ENCODE data around the gene CTNNA2. TPM values are rescaled to one million over a fixed set of nuclear protein-coding genes. Genes with fewer than 3 reads are reported as not detected.

The CTNNA2 gene
- total and polyA plus RNA-seq, 9 of the 15 experiments (the other 6 are each of a cell fraction or from before 2014, with no cell fraction given), result 0.03 to 0.40 (median 0.15) TPM

GRCh38 chr2:80154231-80154915, 641.5 kb downstream of the CTNNA2 start (continued):
- TF ChIP-seq FOXO4 (CRISPR knock-in tag; IDR thresholded peaks at IDR 0.05) (no peak), CUX1 (CRISPR knock-in tag; IDR thresholded peaks at IDR 0.05) (no peak), ZNF77 (CRISPR knock-in tag; IDR thresholded peaks at IDR 0.05) (no peak), ZNF347 (CRISPR knock-in tag; IDR thresholded peaks at IDR 0.05; ENCODE audit: low read depth) (no peak), ZNF592 (IDR thresholded peaks at IDR 0.05) (peak; percentile 50), TCF7 (IDR thresholded peaks at IDR 0.05; ENCODE audit: borderline replicate concordance) (no peak), TEAD4 (IDR thresholded peaks at IDR 0.05; ENCODE audit: low read length) (peak; percentile 58; the same call in 1 of the 2 replicates), TEAD4 (CRISPR knock-in tag; IDR thresholded peaks at IDR 0.05; ENCODE audit: borderline replicate concordance) (no peak), EHMT2 (IDR thresholded peaks at IDR 0.05) (no peak), HNRNPUL1 (IDR thresholded peaks at IDR 0.05; ENCODE audit: low read length) (no peak), ZNF583 (CRISPR knock-in tag; IDR thresholded peaks at IDR 0.05) (no peak), KLF16 (IDR thresholded peaks at IDR 0.05) (no peak), ZNF511 (CRISPR knock-in tag; IDR thresholded peaks at IDR 0.05) (no peak), SOX6 (IDR thresholded peaks at IDR 0.05) (no peak), NCOA6 (IDR thresholded peaks at IDR 0.05) (no peak), SMARCA4 (IDR thresholded peaks at IDR 0.05) (peak; percentile 75)

All from K562 (cell line).